ENCODE data around the gene IL10RB. TPM values are rescaled to one million over a fixed set of nuclear protein-coding genes. Genes with fewer than 3 reads are reported as not detected.
"Not testable (repeated sequence)": the region's sequence is repeated elsewhere in the genome, so short reads cannot be mapped to it uniquely, and the experiment has no call there.

IL10RB gene
- total RNA-seq, 1 experiment from 2014 or later: 3.1 TPM

- Mint-ChIP-seq H3K36me3 (ENCODE audit: insufficient read depth in 1 of 3, low read depth in 3 of 3) (peaks cover 53 to 68% (median 67%) of the 10 kb centered on the region in 3 experiments), H3K9me3 (peaks cover 31 to 33% of the 10 kb centered on the region in 2 experiments), H3K4me1 (peaks cover 0 to 2% of the 10 kb centered on the region in 2 experiments; a peak in 1 of 4 replicates), H3K27ac (no peak overlapping the region), H3K27me3 (ENCODE audit: low read depth) (no peaks in the 10 kb centered on the region), H3K4me3 (no peak overlapping the region)
- TF ChIP-seq, protein P1, sequence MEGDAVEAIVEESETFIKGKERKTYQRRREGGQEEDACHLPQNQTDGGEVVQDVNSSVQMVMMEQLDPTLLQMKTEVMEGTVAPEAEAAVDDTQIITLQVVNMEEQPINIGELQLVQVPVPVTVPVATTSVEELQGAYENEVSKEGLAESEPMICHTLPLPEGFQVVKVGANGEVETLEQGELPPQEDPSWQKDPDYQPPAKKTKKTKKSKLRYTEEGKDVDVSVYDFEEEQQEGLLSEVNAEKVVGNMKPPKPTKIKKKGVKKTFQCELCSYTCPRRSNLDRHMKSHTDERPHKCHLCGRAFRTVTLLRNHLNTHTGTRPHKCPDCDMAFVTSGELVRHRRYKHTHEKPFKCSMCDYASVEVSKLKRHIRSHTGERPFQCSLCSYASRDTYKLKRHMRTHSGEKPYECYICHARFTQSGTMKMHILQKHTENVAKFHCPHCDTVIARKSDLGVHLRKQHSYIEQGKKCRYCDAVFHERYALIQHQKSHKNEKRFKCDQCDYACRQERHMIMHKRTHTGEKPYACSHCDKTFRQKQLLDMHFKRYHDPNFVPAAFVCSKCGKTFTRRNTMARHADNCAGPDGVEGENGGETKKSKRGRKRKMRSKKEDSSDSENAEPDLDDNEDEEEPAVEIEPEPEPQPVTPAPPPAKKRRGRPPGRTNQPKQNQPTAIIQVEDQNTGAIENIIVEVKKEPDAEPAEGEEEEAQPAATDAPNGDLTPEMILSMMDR (conservative IDR thresholded peaks at IDR 0.05): no peak
- Histone ChIP-seq H2BK12ac (ENCODE audit: insufficient read length, low read depth, low read length) (no peak overlapping the region), H3K14ac (ENCODE audit: insufficient read depth, low read length) (no peak overlapping the region), H2AK5ac (ENCODE audit: insufficient read length, low read length) (no peak overlapping the region), H3K9ac (ENCODE audit: extremely low read depth, insufficient read length, low read length) (no peak overlapping the region), H2BK15ac (ENCODE audit: low read depth, low read length) (no peak overlapping the region), H3K23ac (ENCODE audit: insufficient read length, low read depth, low read length) (no peak overlapping the region), H3K23me2 (ENCODE audit: insufficient read length, low read depth, low read length, poor library complexity, severe bottlenecking) (no peaks in the 10 kb centered on the region), H3K79me2 (ENCODE audit: insufficient read depth, low read length) (no peaks in the 10 kb centered on the region), H3K56ac (ENCODE audit: insufficient read length, low read depth, low read length) (no peak overlapping the region), H3K4me1 (ENCODE audit: insufficient read depth, low read length) (no peaks in the 10 kb centered on the region), H3K27me3 (ENCODE audit: insufficient read depth, low read length) (no peaks in the 10 kb centered on the region), H2AFZ (ENCODE audit: low read length) (no peak overlapping the region), H3K79me1 (ENCODE audit: insufficient read depth, low read depth, low read length, poor library complexity, severe bottlenecking) (no peaks in the 10 kb centered on the region), H4K91ac (ENCODE audit: insufficient read length, low read depth, low read length) (no peak overlapping the region), H3T11ph (ENCODE audit: low read length) (no peak overlapping the region), H4K5ac (ENCODE audit: insufficient read length, low read depth, low read length) (no peak overlapping the region), H3K4ac (ENCODE audit: low read depth, low read length) (no peak overlapping the region), H2BK5ac (ENCODE audit: insufficient read length, low read length) (no peak overlapping the region), H4K20me1 (ENCODE audit: control insufficient read depth, insufficient read depth, insufficient read length) (no peaks in the 10 kb centered on the region), H3K4me2 (ENCODE audit: insufficient read depth, insufficient read length, low read length) (no peak overlapping the region), H3K9me3 (ENCODE audit: control insufficient read depth, low read depth, low read length) (peaks cover 23% of the 10 kb centered on the region), H2BK20ac (ENCODE audit: low read depth, low read length, poor library complexity, severe bottlenecking) (no peak overlapping the region), H3K27ac (ENCODE audit: insufficient read length, low read depth, low read length) (no peak overlapping the region), H4K8ac (replicated peaks; ENCODE audit: insufficient read length, low read depth, low read length) (no peak overlapping the region), H2BK120ac (ENCODE audit: low read depth, low read length, poor library complexity, severe bottlenecking) (no peak overlapping the region), H3K18ac (ENCODE audit: insufficient read length, low read depth, low read length) (no peak overlapping the region)
- WGBS (ENCODE audit: extremely low coverage, insufficient read length, low lambda C conversion rate): no CpG with 5 or more reads among the region's 2 CpGs
- DNase-seq: no peak
These were observed 24.3 kb upstream of the IL10RB start for GRCh38 chr21:33241846-33242245.

DNA sequence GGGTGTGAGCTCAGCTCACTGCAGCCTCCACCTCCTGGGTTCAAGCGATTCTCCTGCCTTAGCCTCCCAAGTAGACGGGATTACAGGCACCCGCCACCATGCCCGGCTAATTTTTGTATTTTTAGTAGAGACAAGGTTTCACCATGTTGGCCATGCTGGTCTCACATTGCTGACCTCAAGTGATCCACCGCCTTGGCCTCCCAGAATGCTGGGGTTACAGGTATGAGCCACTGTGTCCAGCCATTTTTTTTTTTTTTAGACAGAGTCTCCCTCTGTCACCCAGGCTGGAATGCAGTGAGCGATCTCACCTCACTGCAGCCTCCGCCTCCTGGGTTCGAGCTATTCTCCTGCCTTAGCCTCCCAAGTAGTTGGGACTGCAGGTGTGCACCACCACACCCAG, 23.3 kb upstream of the IL10RB start:
- WGBS (ENCODE audit: extremely low coverage, insufficient read length, low lambda C conversion rate): no CpG with 5 or more reads among the region's 8 CpGs
- H3K27me3 ChIP-seq (ENCODE audit: insufficient read depth, low read length); H3K4me1 Mint-ChIP-seq; H3T11ph ChIP-seq (ENCODE audit: low read length); H2BK20ac ChIP-seq (ENCODE audit: low read depth, low read length, poor library complexity, severe bottlenecking); H3K4me1 ChIP-seq (ENCODE audit: insufficient read depth, low read length); H3K4ac ChIP-seq (ENCODE audit: low read depth, low read length); H3K18ac ChIP-seq (ENCODE audit: insufficient read length, low read depth, low read length); H2BK120ac ChIP-seq (ENCODE audit: low read depth, low read length, poor library complexity, severe bottlenecking); H2BK5ac ChIP-seq (ENCODE audit: insufficient read length, low read length); H3K27ac Mint-ChIP-seq; H2BK15ac ChIP-seq (ENCODE audit: low read depth, low read length); H3K79me2 ChIP-seq (ENCODE audit: insufficient read depth, low read length); H3K79me1 ChIP-seq (ENCODE audit: insufficient read depth, low read depth, low read length, poor library complexity, severe bottlenecking); H4K20me1 ChIP-seq (ENCODE audit: control insufficient read depth, insufficient read depth, insufficient read length); H2AFZ ChIP-seq (ENCODE audit: low read length); H3K56ac ChIP-seq (ENCODE audit: insufficient read length, low read depth, low read length); H3K23me2 ChIP-seq (ENCODE audit: insufficient read length, low read depth, low read length, poor library complexity, severe bottlenecking); H3K27me3 Mint-ChIP-seq (ENCODE audit: low read depth); H3K4me3 Mint-ChIP-seq; H4K5ac ChIP-seq (ENCODE audit: insufficient read length, low read depth, low read length); H4K8ac ChIP-seq (replicated peaks; ENCODE audit: insufficient read length, low read depth, low read length); H3K14ac ChIP-seq (ENCODE audit: insufficient read depth, low read length); DNase-seq; H4K91ac ChIP-seq (ENCODE audit: insufficient read length, low read depth, low read length); H3K23ac ChIP-seq (ENCODE audit: insufficient read length, low read depth, low read length); H2AK5ac ChIP-seq (ENCODE audit: insufficient read length, low read length); H3K27ac ChIP-seq (ENCODE audit: insufficient read length, low read depth, low read length); H3K4me2 ChIP-seq (ENCODE audit: insufficient read depth, insufficient read length, low read length); H2BK12ac ChIP-seq (ENCODE audit: insufficient read length, low read depth, low read length); H3K9ac ChIP-seq (ENCODE audit: extremely low read depth, insufficient read length, low read length): not testable (repeated sequence)
- peaks cover 23 to 25% of the 10 kb centered on the region in 2 experiments for H3K9me3 Mint-ChIP-seq
- H3K36me3 Mint-ChIP-seq (ENCODE audit: insufficient read depth in 1 of 3, low read depth in 3 of 3): peaks cover 51 to 69% (median 67%) of the 10 kb centered on the region in 3 experiments
- H3K9me3 ChIP-seq (ENCODE audit: control insufficient read depth, low read depth, low read length): peaks cover 21% of the 10 kb centered on the region

Measured in H9 (cell line).